ENCODE data around the gene ZSCAN29. TPM values are rescaled to one million over a fixed set of nuclear protein-coding genes. Genes with fewer than 3 reads are reported as not detected.
A peak's percentile ranks its signal among the peaks of the same experiment; 100 is the strongest.

The ZSCAN29 gene
- total and polyA plus RNA-seq, 2 experiments from 2014 or later = 15.3 to 40.5 TPM

DNA sequence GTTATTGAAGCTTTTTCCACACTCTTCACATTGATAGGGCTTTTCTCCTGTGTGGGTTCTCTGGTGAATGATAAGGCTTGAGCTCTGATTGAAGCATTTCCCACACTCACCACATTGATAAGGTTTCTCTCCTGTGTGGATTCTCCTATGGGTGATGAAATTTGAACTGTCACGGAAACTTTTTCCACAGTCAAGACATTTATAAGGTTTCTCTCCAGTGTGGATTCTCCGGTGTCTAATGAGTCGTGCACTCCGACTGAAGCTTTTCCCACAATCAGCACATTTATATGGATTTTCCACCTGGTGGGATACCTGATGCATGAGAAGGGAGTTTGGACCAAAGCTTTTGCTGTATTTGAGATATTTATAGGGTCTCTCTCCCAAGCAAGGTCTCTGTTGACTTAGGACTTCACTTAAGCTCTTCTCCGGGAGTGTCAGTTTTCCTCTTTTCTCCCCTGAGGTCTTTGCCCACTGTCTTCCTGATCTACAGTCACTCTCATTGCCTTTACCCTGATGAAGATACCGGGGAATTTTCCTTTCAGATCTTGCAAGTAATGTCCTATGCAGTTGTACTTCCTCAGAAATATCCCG, 9.4 kb downstream of the ZSCAN29 start:
- Mint-ChIP-seq H3K9me3 (peaks cover 45% of the 10 kb centered on the region), H3K4me3 (no peak overlapping the region), H3K36me3 (ENCODE audit: low read depth) (peaks cover 86% of the 10 kb centered on the region), H3K27ac (no peak overlapping the region), H3K4me1 (no peaks in the 10 kb centered on the region), H3K27me3 (ENCODE audit: insufficient read depth, low read depth, poor library complexity) (peaks cover 2% of the 10 kb centered on the region)
- H3K27me3 ChIP-seq (ENCODE audit: insufficient read depth) = no peaks in the 10 kb centered on the region
- H3K79me2 ChIP-seq (replicated peaks; ENCODE audit: insufficient read depth) = 0 out of 2 replicates have a peak, but pooled peaks cover 12% of the 10 kb centered on the region
- H3K9me2 ChIP-seq (ENCODE audit: insufficient read depth) = no peaks in the 10 kb centered on the region
- ATAC-seq (no peak), DNase-seq (ENCODE audit: low spot score) (peak; percentile 5)
- TF ChIP-seq EZH2phosphoT487 (IDR thresholded peaks at IDR 0.05; ENCODE audit: unreplicated experiment) (no peak), STAT1 (IDR thresholded peaks at IDR 0.05; ENCODE audit: unreplicated experiment) (no peak), CREB1 (CRISPR knock-in tag; IDR thresholded peaks at IDR 0.05; ENCODE audit: low read depth) (no peak)
- TF ChIP-seq, protein P1, sequence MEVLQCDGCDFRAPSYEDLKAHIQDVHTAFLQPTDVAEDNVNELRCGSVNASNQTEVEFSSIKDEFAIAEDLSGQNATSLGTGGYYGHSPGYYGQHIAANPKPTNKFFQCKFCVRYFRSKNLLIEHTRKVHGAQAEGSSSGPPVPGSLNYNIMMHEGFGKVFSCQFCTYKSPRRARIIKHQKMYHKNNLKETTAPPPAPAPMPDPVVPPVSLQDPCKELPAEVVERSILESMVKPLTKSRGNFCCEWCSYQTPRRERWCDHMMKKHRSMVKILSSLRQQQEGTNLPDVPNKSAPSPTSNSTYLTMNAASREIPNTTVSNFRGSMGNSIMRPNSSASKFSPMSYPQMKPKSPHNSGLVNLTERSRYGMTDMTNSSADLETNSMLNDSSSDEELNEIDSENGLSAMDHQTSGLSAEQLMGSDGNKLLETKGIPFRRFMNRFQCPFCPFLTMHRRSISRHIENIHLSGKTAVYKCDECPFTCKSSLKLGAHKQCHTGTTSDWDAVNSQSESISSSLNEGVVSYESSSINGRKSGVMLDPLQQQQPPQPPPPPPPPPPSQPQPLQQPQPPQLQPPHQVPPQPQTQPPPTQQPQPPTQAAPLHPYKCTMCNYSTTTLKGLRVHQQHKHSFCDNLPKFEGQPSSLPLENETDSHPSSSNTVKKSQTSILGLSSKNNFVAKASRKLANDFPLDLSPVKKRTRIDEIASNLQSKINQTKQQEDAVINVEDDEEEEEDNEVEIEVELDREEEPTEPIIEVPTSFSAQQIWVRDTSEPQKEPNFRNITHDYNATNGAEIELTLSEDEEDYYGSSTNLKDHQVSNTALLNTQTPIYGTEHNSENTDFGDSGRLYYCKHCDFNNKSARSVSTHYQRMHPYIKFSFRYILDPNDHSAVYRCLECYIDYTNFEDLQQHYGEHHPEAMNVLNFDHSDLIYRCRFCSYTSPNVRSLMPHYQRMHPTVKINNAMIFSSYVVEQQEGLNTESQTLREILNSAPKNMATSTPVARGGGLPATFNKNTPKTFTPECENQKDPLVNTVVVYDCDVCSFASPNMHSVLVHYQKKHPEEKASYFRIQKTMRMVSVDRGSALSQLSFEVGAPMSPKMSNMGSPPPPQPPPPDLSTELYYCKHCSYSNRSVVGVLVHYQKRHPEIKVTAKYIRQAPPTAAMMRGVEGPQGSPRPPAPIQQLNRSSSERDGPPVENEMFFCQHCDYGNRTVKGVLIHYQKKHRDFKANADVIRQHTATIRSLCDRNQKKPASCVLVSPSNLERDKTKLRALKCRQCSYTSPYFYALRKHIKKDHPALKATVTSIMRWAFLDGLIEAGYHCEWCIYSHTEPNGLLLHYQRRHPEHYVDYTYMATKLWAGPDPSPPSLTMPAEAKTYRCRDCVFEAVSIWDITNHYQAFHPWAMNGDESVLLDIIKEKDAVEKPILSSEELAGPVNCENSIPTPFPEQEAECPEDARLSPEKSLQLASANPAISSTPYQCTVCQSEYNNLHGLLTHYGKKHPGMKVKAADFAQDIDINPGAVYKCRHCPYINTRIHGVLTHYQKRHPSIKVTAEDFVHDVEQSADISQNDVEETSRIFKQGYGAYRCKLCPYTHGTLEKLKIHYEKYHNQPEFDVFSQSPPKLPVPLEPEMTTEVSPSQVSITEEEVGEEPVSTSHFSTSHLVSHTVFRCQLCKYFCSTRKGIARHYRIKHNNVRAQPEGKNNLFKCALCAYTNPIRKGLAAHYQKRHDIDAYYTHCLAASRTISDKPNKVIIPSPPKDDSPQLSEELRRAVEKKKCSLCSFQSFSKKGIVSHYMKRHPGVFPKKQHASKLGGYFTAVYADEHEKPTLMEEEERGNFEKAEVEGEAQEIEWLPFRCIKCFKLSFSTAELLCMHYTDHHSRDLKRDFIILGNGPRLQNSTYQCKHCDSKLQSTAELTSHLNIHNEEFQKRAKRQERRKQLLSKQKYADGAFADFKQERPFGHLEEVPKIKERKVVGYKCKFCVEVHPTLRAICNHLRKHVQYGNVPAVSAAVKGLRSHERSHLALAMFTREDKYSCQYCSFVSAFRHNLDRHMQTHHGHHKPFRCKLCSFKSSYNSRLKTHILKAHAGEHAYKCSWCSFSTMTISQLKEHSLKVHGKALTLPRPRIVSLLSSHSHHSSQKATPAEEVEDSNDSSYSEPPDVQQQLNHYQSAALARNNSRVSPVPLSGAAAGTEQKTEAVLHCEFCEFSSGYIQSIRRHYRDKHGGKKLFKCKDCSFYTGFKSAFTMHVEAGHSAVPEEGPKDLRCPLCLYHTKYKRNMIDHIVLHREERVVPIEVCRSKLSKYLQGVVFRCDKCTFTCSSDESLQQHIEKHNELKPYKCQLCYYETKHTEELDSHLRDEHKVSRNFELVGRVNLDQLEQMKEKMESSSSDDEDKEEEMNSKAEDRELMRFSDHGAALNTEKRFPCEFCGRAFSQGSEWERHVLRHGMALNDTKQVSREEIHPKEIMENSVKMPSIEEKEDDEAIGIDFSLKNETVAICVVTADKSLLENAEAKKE (CRISPR knock-in tag; IDR thresholded peaks at IDR 0.05) = no peak
- no peak overlapping the region for H3K27ac ChIP-seq (ENCODE audit: low read depth)
- no peaks in the 10 kb centered on the region; the same call in none of the 2 replicates for H4K20me1 ChIP-seq (replicated peaks; ENCODE audit: insufficient read depth)
- H3K36me3 ChIP-seq (ENCODE audit: insufficient read depth) = peaks cover 72% of the 10 kb centered on the region
- H3K4me3 ChIP-seq = no peak overlapping the region
- H3K4me1 ChIP-seq (ENCODE audit: insufficient read depth) = no peaks in the 10 kb centered on the region
- H2AFZ ChIP-seq = no peak overlapping the region
- H3F3A ChIP-seq (replicated peaks; ENCODE audit: low read depth) = no peaks in the 10 kb centered on the region
- no peak overlapping the region for H3K4me2 ChIP-seq

DNA sequence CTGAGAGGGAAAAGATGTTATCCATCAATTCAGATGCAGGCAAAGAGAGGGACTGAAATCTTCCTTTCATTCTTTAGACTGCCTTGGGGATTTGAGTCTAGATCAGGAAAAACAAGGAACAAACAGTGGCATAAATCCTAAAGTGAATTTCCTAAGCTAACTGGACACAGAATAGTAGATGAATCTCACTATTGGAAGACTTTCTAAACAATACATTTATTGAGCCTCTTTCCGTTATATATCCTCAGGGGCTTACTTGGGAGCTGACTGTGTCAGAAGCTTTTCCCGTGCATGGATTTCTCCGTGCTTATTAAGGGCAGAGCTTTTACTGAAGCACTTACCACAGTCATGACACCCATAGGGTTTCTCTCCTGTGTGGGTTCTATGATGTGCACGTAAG, 10.0 kb downstream of the ZSCAN29 start:
- Mint-ChIP-seq H3K9me3 (peaks cover 45% of the 10 kb centered on the region), H3K27ac (no peak overlapping the region), H3K27me3 (ENCODE audit: insufficient read depth, low read depth, poor library complexity) (peaks cover 2% of the 10 kb centered on the region), H3K4me1 (no peaks in the 10 kb centered on the region), H3K4me3 (no peak overlapping the region), H3K36me3 (ENCODE audit: low read depth) (peaks cover 80% of the 10 kb centered on the region)
- Histone ChIP-seq H3K79me2 (replicated peaks; ENCODE audit: insufficient read depth) (0 out of 2 replicates have a peak, but pooled peaks cover 12% of the 10 kb centered on the region), H4K20me1 (replicated peaks; ENCODE audit: insufficient read depth) (no peaks in the 10 kb centered on the region; the same call in none of the 2 replicates), H3K4me1 (ENCODE audit: insufficient read depth) (no peaks in the 10 kb centered on the region), H3F3A (replicated peaks; ENCODE audit: low read depth) (no peaks in the 10 kb centered on the region), H3K27ac (ENCODE audit: low read depth) (no peak overlapping the region), H3K36me3 (ENCODE audit: insufficient read depth) (peaks cover 70% of the 10 kb centered on the region), H3K27me3 (ENCODE audit: insufficient read depth) (no peaks in the 10 kb centered on the region), H3K4me2 (no peak overlapping the region), H2AFZ (no peak overlapping the region), H3K4me3 (no peak overlapping the region), H3K9me2 (ENCODE audit: insufficient read depth) (no peaks in the 10 kb centered on the region)
- ATAC-seq = no peak
- DNase-seq (ENCODE audit: low spot score) = no peak
- no peak for TF ChIP-seq CREB1 (CRISPR knock-in tag; IDR thresholded peaks at IDR 0.05; ENCODE audit: low read depth)
- TF ChIP-seq, protein P1 (CRISPR knock-in tag; IDR thresholded peaks at IDR 0.05) = no peak
- no peak for TF ChIP-seq POLR2AphosphoS5 (IDR thresholded peaks at IDR 0.05; ENCODE audit: low read depth)
- no peak for TF ChIP-seq NANOG (IDR thresholded peaks at IDR 0.05; ENCODE audit: borderline replicate concordance)

Data from GM23338 (cell line).